ENCODE data around the gene VWA5B1.

DNA sequence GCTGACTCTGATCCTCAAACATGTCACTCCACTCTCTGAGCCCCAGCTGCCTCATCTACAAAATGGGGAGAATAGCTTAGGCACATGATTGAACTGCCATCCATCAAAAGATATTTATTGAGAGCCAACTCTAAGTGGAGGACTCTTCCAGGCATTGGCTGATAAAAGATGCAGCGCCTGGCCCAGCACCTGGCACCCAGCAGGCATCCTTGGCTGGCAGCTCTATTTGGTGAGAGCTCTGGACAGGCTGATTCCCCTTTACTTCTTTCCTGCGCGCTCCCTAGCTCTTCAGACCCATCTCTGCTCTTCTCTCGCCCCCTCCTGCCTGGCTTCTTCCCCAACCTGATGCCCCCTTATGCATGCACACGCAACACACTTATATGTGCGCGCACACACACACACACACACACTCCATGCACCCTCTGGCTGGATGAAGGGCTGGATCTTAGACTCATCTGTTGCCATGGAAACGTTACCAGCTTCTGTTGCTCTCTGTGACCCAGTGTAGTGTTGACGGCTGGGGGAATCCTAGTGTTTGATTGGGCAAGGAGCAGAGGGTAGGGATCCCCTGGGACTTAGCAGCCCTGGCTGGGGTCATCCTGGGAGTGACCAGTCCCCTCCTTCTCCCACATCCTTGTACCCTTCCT, 49.3 kb downstream of the VWA5B1 start:
- TF ChIP-seq, protein P1, sequence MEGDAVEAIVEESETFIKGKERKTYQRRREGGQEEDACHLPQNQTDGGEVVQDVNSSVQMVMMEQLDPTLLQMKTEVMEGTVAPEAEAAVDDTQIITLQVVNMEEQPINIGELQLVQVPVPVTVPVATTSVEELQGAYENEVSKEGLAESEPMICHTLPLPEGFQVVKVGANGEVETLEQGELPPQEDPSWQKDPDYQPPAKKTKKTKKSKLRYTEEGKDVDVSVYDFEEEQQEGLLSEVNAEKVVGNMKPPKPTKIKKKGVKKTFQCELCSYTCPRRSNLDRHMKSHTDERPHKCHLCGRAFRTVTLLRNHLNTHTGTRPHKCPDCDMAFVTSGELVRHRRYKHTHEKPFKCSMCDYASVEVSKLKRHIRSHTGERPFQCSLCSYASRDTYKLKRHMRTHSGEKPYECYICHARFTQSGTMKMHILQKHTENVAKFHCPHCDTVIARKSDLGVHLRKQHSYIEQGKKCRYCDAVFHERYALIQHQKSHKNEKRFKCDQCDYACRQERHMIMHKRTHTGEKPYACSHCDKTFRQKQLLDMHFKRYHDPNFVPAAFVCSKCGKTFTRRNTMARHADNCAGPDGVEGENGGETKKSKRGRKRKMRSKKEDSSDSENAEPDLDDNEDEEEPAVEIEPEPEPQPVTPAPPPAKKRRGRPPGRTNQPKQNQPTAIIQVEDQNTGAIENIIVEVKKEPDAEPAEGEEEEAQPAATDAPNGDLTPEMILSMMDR (IDR thresholded peaks at IDR 0.05 in 2 of 3, conservative IDR thresholded peaks at IDR 0.05 in 1 of 3; ENCODE audit: control insufficient read depth in 2 of 3, extremely low read depth in 1 of 3, insufficient read depth in 1 of 3, low read depth in 3 of 3, low read length in 3 of 3), result no peak
- no peak for TF ChIP-seq NRF1 (conservative IDR thresholded peaks at IDR 0.05; ENCODE audit: low read depth, low read length)
- no peak for TF ChIP-seq DPF2 (IDR thresholded peaks at IDR 0.05)
- no peak for TF ChIP-seq SMAD1 (IDR thresholded peaks at IDR 0.05; ENCODE audit: low read depth, partially characterized antibody)
- TF ChIP-seq ZNF217 (IDR thresholded peaks at IDR 0.05), result no peak
- TF ChIP-seq, protein P2, sequence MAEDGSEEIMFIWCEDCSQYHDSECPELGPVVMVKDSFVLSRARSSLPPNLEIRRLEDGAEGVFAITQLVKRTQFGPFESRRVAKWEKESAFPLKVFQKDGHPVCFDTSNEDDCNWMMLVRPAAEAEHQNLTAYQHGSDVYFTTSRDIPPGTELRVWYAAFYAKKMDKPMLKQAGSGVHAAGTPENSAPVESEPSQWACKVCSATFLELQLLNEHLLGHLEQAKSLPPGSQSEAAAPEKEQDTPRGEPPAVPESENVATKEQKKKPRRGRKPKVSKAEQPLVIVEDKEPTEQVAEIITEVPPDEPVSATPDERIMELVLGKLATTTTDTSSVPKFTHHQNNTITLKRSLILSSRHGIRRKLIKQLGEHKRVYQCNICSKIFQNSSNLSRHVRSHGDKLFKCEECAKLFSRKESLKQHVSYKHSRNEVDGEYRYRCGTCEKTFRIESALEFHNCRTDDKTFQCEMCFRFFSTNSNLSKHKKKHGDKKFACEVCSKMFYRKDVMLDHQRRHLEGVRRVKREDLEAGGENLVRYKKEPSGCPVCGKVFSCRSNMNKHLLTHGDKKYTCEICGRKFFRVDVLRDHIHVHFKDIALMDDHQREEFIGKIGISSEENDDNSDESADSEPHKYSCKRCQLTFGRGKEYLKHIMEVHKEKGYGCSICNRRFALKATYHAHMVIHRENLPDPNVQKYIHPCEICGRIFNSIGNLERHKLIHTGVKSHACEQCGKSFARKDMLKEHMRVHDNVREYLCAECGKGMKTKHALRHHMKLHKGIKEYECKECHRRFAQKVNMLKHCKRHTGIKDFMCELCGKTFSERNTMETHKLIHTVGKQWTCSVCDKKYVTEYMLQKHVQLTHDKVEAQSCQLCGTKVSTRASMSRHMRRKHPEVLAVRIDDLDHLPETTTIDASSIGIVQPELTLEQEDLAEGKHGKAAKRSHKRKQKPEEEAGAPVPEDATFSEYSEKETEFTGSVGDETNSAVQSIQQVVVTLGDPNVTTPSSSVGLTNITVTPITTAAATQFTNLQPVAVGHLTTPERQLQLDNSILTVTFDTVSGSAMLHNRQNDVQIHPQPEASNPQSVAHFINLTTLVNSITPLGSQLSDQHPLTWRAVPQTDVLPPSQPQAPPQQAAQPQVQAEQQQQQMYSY (CRISPR knock-in tag; IDR thresholded peaks at IDR 0.05), result no peak
- TF ChIP-seq NFYB (IDR thresholded peaks at IDR 0.05; ENCODE audit: insufficient read depth, low read depth, low read length), result no peak
- TF ChIP-seq EZH2 (IDR thresholded peaks at IDR 0.05; ENCODE audit: borderline replicate concordance, control insufficient read depth, low read depth, low read length), result no peak
- no peak for TF ChIP-seq SP1 (IDR thresholded peaks at IDR 0.05; ENCODE audit: low read depth, low read length)
- TF ChIP-seq, protein P3, sequence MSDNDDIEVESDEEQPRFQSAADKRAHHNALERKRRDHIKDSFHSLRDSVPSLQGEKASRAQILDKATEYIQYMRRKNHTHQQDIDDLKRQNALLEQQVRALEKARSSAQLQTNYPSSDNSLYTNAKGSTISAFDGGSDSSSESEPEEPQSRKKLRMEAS (IDR thresholded peaks at IDR 0.05; ENCODE audit: low read depth, low read length), result no peak
- TF ChIP-seq POLR2A (IDR thresholded peaks at IDR 0.05; ENCODE audit: low read depth, low read length), result no peak
